AG09309 (cell line): ENCODE data around the gene PLD1.

ENCODE experiments used
- DNase-seq: peaks from one replicate; pipeline ENCODE4 v3.0.0-alpha.2; 2010; ENCODE audit warnings: low read depth
- H3K4me3 ChIP-seq: 2 replicates; pipeline ENCODE4 v1.5.1; 2011; ENCODE audit warnings: mild to moderate bottlenecking, low read depth, low read length, moderate library complexity; ENCODE audit not compliant: control insufficient read depth
- CTCF ChIP-seq: IDR thresholded peaks from 2 replicates; pipeline ENCODE4 v1.5.1; 2011; ENCODE audit warnings: mild to moderate bottlenecking, low read depth, low read length, inconsistent platforms; ENCODE audit not compliant: insufficient read depth, control insufficient read depth; ENCODE audit errors: missing control alignments

Gene PLD1

DNA sequence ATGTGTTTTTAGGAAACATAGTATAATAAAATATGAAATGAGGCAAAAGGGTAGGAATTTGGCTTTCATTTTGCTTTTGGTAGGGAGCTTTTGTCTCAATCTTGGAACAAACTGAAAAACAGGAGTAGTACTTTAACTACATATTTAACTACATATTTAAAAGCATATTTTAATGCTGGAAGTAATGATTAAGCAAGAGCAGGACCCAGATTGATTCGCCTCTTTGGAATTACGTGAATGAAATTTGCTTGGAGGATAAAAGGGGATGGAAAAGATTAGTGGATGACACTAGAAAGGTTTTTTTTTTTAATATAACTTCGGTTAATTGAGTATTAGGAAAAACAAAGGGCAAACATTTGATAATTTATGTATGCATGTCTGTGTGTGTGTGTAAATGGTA lies 21.7 kb upstream of the PLD1 start:
- no peak for TF ChIP-seq CTCF
- DNase-seq: no peak
- H3K4me3 ChIP-seq: no peak overlapping the region

DNA sequence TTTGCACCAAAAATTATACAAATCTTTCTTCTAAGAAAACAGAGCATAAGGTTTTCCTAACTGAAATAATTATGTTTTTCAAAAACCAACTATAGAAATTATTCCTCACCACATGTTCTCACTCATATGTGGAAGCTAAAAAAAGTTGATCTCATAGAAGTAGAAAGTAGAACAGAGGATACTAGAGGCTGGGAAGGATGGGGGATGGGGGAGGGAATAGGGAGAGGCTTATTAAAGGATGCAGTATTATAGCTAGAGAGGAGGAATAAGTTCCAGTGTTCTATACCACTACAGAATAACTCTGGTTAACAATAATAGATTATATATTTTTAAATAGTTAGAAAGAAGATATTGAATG lies 20.2 kb upstream of the PLD1 start:
- TF ChIP-seq CTCF: no peak
- no peak overlapping the region for H3K4me3 ChIP-seq
- no peak for DNase-seq

GRCh38 chr3:171829841-171830517 lies 19.7 kb upstream of the PLD1 start:
- TF ChIP-seq CTCF: peak; percentile 86
- H3K4me3 ChIP-seq: no peak overlapping the region
- no peak for DNase-seq

GRCh38 chr3:171828902-171829770 lies 18.9 kb upstream of the PLD1 start:
- no peak for DNase-seq
- H3K4me3 ChIP-seq: no peak overlapping the region
- TF ChIP-seq CTCF: no peak

DNA sequence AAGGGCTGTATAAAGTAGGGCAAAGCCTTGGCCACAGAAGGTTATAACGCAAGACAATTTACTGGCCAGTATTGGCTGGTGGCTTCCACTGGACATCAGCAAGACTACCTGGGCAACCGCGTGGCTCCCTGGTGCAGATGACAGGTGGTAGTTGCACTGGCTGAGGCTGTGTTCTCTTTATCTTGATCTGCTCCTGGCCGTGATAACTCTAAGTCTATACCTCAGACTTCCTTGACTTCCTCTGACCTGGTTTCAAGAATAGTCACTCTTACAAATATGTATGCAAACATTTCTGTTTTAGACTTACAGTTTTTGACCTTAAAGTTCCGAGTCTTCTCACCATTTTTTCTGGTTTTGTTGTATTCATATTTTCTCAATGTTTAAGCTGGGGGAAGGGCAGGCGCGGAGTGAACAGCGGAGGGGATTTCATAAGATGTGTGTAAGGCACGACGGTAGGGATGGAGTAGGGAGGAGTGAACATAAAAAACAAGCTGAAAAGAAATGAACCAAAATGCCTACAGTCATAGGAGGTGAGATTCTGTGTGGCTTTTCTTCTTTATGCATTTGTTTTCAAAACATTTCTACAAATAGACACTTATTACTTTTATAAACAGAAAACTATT lies 17.7 kb upstream of the PLD1 start:
- no peak for TF ChIP-seq CTCF
- H3K4me3 ChIP-seq: no peak overlapping the region
- no peak for DNase-seq

- H3K4me3 ChIP-seq: no peak overlapping the region
- DNase-seq: no peak
- no peak for TF ChIP-seq CTCF
Observed at GRCh38 chr3:171827385-171827784, 17.1 kb upstream of the PLD1 start.
